Gastroesophageal sphincter (tissue), 3 donors: Measurements from ENCODE around the gene NCF4.

Experiments used
- CTCF ChIP-seq, 4 experiments: fragments of 200-600 bp in 2 of 4; fragments of 450-650 bp in 2 of 4; sonication (generic) in 1 of 4; IDR thresholded peaks; one replicate each; pipeline ENCODE4 v1.5.1; 2017 to 2019; ENCODE audit warnings: antibody characterized with exemption in 4 of 4, mild to moderate bottlenecking in 2 of 4, moderate library complexity in 2 of 4
- POLR2A ChIP-seq, 2 donors: fragments of 450-650 bp; IDR thresholded peaks; one replicate each; pipeline ENCODE4 v1.6.1; 2017; ENCODE audit warnings: antibody characterized with exemption in 2 of 2, mild to moderate bottlenecking in 2 of 2, moderate library complexity in 1 of 2
- POLR2AphosphoS5 ChIP-seq: sonication (generic); formaldehyde crosslinking; IDR thresholded peaks from one replicate; pipeline ENCODE4 v1.6.1; 2017; ENCODE audit warnings: antibody characterized with exemption

GRCh38 chr22:36860438-36860820 lies 377 bp upstream of the NCF4 start:
- TF ChIP-seq CTCF (IDR thresholded peaks at IDR 0.05): no peak
- TF ChIP-seq POLR2A (IDR thresholded peaks at IDR 0.05): no peak
- no peak for TF ChIP-seq POLR2AphosphoS5
